Amniotic stem cell (primary cell): ENCODE results near the gene ZC3H6.
"Not testable (repeated sequence)": the region's sequence is repeated elsewhere in the genome, so short reads cannot be mapped to it uniquely, and the experiment has no call there.

ENCODE experiments used
- DNase-seq: peaks from one replicate; lab custom pipeline; 2025; lab: John Stamatoyannopoulos, UW

The ZC3H6 gene

GRCh38 chr2:112275887-112276773, 733 bp downstream of the ZC3H6 start:
- peak; percentile 66 for DNase-seq

GRCh38 chr2:112276954-112277353, 1.6 kb downstream of the ZC3H6 start:
- DNase-seq, result no peak

- no peak for DNase-seq
Measured at GRCh38 chr2:112277596-112278220, 2.3 kb downstream of the ZC3H6 start.

GRCh38 chr2:112282066-112282465, 6.7 kb downstream of the ZC3H6 start:
- DNase-seq, result not testable (repeated sequence)

- not testable (repeated sequence) for DNase-seq
Measured at GRCh38 chr2:112283535-112283934, 8.1 kb downstream of the ZC3H6 start.

- no peak for DNase-seq
Measured at GRCh38 chr2:112290088-112290487, 14.7 kb downstream of the ZC3H6 start.

- no peak for DNase-seq
Measured at GRCh38 chr2:112290648-112291047, 15.3 kb downstream of the ZC3H6 start.

GRCh38 chr2:112293636-112294401, 18.4 kb downstream of the ZC3H6 start:
- no peak for DNase-seq

- no peak for DNase-seq
Measured at GRCh38 chr2:112295407-112296078, 20.1 kb downstream of the ZC3H6 start.

- DNase-seq, result no peak
Measured at GRCh38 chr2:112296407-112296806, 21.0 kb downstream of the ZC3H6 start.

GRCh38 chr2:112301171-112301584, 25.8 kb downstream of the ZC3H6 start:
- DNase-seq, result no peak

- DNase-seq, result no peak
Measured at GRCh38 chr2:112301973-112302372, 26.6 kb downstream of the ZC3H6 start.

GRCh38 chr2:112304298-112304941, 29.0 kb downstream of the ZC3H6 start:
- DNase-seq, result no peak

GRCh38 chr2:112305132-112305531, 29.7 kb downstream of the ZC3H6 start:
- DNase-seq, result no peak

- no peak for DNase-seq
Measured at GRCh38 chr2:112310906-112311305, 35.5 kb downstream of the ZC3H6 start.

GRCh38 chr2:112311932-112312331, 36.5 kb downstream of the ZC3H6 start:
- DNase-seq, result no peak

GRCh38 chr2:112312821-112313220, 37.4 kb downstream of the ZC3H6 start:
- no peak for DNase-seq

- DNase-seq, result no peak
Measured at GRCh38 chr2:112314856-112315255, 39.5 kb downstream of the ZC3H6 start.

- no peak for DNase-seq
Measured at GRCh38 chr2:112317303-112318158, 42.1 kb downstream of the ZC3H6 start.

- DNase-seq, result no peak
Measured at GRCh38 chr2:112318515-112318914, 43.1 kb downstream of the ZC3H6 start.
